ENCODE results near the gene SURF2.
A peak's percentile ranks its signal among the peaks of the same experiment; 100 is the strongest.
"Not testable (repeated sequence)": the region's sequence is repeated elsewhere in the genome, so short reads cannot be mapped to it uniquely, and the experiment has no call there.

Gene SURF2

DNA sequence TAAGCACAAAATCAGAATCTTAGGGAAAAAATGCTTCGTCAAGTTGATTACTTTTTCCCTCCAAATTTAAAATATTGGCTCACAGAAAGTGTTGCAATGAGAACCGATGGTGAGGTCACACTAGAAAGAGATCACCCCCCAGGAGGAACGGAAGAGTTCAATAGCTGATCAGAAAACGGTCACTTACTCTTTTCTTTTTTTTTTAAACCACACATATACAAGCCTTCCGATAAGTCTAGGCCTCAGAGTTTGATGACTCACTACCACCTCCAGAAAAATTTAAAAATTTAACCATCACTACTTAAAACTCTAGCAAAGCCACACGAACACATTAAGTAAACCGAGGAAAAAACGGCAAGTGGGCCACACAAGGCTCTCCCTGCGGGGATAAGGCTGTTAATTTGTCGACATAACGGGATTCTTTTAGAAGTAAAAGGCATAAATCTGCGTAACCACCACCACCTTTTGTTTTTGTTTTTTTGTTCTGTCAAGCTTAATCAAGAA, 18.3 kb downstream of the SURF2 start:
- Histone ChIP-seq H3K36me3 (ENCODE audit: insufficient read depth, low read length) (peaks cover 24% of the 10 kb centered on the region; the same call in 1 of the 2 replicates), H3K9me3 (ENCODE audit: low read depth, low read length) (no peaks in the 10 kb centered on the region), H3K9ac (ENCODE audit: insufficient read length) (peak overlapping the region; percentile 88), H3K27ac (no peak overlapping the region; the same call in 1 of the 2 replicates), H3K4me3 (peak overlapping the region; percentile 95)
- TF ChIP-seq FOXP2 (optimal IDR thresholded peaks at IDR 0.05; ENCODE audit: control extremely low read depth, extremely low read length, insufficient read depth) (no peak), POLR2AphosphoS5 (IDR thresholded peaks at IDR 0.05; ENCODE audit: borderline replicate concordance, low read depth, low read length) (no peak), EZH2 (IDR thresholded peaks at IDR 0.05) (no peak)
- DNase-seq (ENCODE audit: low read depth, low spot score) = no peak

DNA sequence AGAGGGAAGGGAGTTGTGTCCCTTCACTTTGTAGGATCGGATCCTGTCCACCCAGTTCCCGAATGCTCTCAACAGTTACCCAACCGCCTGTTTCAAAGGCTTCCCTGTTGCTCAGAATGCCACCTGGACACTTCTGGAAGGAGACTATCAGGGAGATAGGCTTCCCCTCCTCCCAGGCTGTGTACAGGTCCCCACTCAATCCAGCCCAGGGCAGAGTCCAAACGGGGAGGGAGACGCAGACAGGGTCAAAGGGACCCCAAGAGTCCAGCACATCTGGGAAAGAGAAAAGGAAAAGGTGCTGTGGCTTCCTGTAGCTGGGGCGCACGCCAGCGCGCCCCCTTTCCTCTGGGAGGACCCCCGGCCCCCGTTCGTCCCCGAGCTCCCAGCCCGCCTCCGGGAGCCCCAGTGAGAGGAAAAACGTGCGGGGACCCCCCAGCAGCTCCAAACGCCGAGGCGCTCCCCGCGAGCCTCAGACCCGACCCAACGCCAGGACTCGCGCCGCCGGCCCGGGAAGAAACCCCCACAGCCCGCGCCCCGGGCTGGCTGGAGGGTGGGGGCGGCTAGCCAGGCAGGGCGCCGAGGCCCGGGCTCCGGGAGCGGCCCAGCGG, 18.9 kb downstream of the SURF2 start:
- H3K4me3 ChIP-seq = peak overlapping the region; percentile 95
- peak overlapping the region; percentile 87 for H3K27ac ChIP-seq
- TF ChIP-seq EZH2 (IDR thresholded peaks at IDR 0.05) (no peak), POLR2AphosphoS5 (IDR thresholded peaks at IDR 0.05; ENCODE audit: borderline replicate concordance, low read depth, low read length) (no peak), FOXP2 (optimal IDR thresholded peaks at IDR 0.05; ENCODE audit: control extremely low read depth, extremely low read length, insufficient read depth) (no peak)
- H3K9ac ChIP-seq (ENCODE audit: insufficient read length) = peak overlapping the region; percentile 88
- no peak for DNase-seq (ENCODE audit: low read depth, low spot score)
- H3K9me3 ChIP-seq (ENCODE audit: low read depth, low read length) = no peaks in the 10 kb centered on the region
- peaks cover 19% of the 10 kb centered on the region; the same call in 1 of the 2 replicates for H3K36me3 ChIP-seq (ENCODE audit: insufficient read depth, low read length)

- TF ChIP-seq POLR2AphosphoS5 (IDR thresholded peaks at IDR 0.05; ENCODE audit: borderline replicate concordance, low read depth, low read length) (peak; percentile 33; the same call in 1 of the 2 replicates), EZH2 (IDR thresholded peaks at IDR 0.05) (no peak)
- Histone ChIP-seq H3K36me3 (ENCODE audit: insufficient read depth, low read length) (peaks cover 12% of the 10 kb centered on the region; the same call in 1 of the 2 replicates), H3K9ac (ENCODE audit: insufficient read length) (peak within 1 kb of the TSS; percentile 88), H3K27ac (peak within 1 kb of the TSS; percentile 87), H3K9me3 (ENCODE audit: low read depth, low read length) (no peaks in the 10 kb centered on the region), H3K4me3 (peak within 1 kb of the TSS; percentile 95)
- peak; percentile 45 for DNase-seq (ENCODE audit: low read depth, low spot score)
Measured at GRCh38 chr9:133375724-133376654, 19.6 kb downstream of the SURF2 start, which contains the start of the genes STKLD1 and SURF4. TSS of gene STKLD1 (plus strand) at chr9:133376366. CDS start at chr9:133376474, 108 bp downstream. TSS of gene SURF4 (minus strand) at chr9:133376060. CDS start at chr9:133375969, 91 bp downstream.

DNA sequence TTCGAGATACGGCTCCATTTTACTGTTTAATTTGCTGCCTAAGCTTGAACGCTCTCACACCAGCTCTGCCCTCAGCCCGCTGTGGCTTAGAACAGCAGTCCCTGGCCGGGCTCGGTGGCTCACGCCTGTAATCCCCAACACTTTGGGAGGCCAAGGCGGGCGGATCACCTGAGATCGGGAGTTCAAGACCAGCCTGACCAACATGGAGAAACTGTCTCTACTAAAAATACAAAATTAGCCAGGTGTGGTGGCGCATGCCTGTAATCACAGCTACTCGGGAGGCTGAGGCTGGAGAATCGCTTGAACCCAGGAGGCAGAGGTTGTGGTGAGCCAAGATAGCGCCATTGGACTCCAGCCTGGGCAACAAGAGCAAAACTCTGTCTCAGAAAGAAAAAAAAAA, 20.9 kb downstream of the SURF2 start:
- not testable (repeated sequence) for H3K27ac ChIP-seq; H3K9me3 ChIP-seq (ENCODE audit: low read depth, low read length); H3K9ac ChIP-seq (ENCODE audit: insufficient read length); H3K4me3 ChIP-seq; DNase-seq (ENCODE audit: low read depth, low spot score)
- peaks cover 12% of the 10 kb centered on the region; the same call in 1 of the 2 replicates for H3K36me3 ChIP-seq (ENCODE audit: insufficient read depth, low read length)

GRCh38 chr9:133377721-133378216, 21.4 kb downstream of the SURF2 start:
- Histone ChIP-seq H3K27ac (no peak overlapping the region), H3K4me3 (no peak overlapping the region), H3K9ac (ENCODE audit: insufficient read length) (no peak overlapping the region), H3K36me3 (ENCODE audit: insufficient read depth, low read length) (peaks cover 7% of the 10 kb centered on the region; the same call in 1 of the 2 replicates), H3K9me3 (ENCODE audit: low read depth, low read length) (no peaks in the 10 kb centered on the region)
- DNase-seq (ENCODE audit: low read depth, low spot score) = no peak
- TF ChIP-seq FOXP2 (optimal IDR thresholded peaks at IDR 0.05; ENCODE audit: control extremely low read depth, extremely low read length, insufficient read depth) (no peak), EZH2 (IDR thresholded peaks at IDR 0.05) (no peak), POLR2AphosphoS5 (IDR thresholded peaks at IDR 0.05; ENCODE audit: borderline replicate concordance, low read depth, low read length) (no peak)

- Histone ChIP-seq H3K4me3 (no peak overlapping the region), H3K9me3 (ENCODE audit: low read depth, low read length) (no peaks in the 10 kb centered on the region), H3K27ac (no peak overlapping the region), H3K36me3 (ENCODE audit: insufficient read depth, low read length) (no peaks in the 10 kb centered on the region; the same call in 1 of the 2 replicates), H3K9ac (ENCODE audit: insufficient read length) (no peak overlapping the region)
- TF ChIP-seq EZH2 (IDR thresholded peaks at IDR 0.05) (no peak), FOXP2 (optimal IDR thresholded peaks at IDR 0.05; ENCODE audit: control extremely low read depth, extremely low read length, insufficient read depth) (no peak), POLR2AphosphoS5 (IDR thresholded peaks at IDR 0.05; ENCODE audit: borderline replicate concordance, low read depth, low read length) (no peak)
- DNase-seq (ENCODE audit: low read depth, low spot score) = no peak
Measured at GRCh38 chr9:133378408-133378962, 22.1 kb downstream of the SURF2 start.

DNA sequence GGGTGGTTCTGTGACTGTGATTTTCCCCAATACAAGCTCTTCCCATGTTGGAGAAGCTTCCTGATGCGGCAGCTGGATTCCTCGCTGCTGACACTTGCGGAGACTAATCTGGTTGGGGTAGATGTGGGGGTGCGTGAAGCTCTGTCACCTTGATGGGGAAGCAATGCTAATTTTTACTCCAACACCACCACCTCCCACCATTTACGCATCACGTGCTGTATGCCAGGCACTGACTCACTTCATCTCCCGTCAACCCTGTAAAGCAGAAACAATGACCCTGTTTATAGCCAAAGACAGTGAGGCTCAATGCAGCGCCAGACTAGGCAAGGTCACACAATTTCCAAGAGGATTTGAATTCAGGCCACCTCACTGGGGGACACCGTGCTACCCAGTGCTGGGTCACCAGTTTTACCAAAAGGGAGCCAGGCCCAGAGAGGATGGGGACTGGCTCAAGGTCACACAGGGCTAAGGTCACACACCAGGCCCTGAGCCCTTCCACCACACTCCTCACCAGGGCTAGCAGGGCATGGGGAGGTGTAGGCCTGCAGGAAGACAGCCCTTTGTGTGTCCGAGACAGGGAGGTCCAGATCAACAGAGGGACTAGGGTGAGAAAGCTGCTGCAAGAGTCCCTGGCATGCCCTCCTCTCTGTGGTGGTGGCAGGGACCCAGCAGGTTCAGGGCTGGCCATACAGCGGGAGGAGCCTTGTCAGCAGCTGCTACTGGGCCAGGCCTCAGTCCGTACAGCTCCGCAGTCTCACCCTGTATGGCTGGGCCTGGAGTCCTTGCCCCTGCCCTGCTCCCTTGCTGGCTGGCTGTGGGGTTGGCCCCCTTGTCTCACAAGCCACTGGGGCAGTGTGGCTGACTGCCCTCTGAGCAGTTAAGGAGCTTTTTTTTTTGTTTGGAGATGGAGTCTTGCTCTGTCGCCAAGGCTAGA, 23.1 kb downstream of the SURF2 start:
- no peaks in the 10 kb centered on the region for H3K36me3 ChIP-seq (ENCODE audit: insufficient read depth, low read length)
- no peaks in the 10 kb centered on the region for H3K9me3 ChIP-seq (ENCODE audit: low read depth, low read length)
- no peak overlapping the region for H3K4me3 ChIP-seq
- no peak for DNase-seq (ENCODE audit: low read depth, low spot score)
- H3K27ac ChIP-seq = no peak overlapping the region
- no peak overlapping the region for H3K9ac ChIP-seq (ENCODE audit: insufficient read length)
- TF ChIP-seq EZH2 (IDR thresholded peaks at IDR 0.05) (no peak), POLR2AphosphoS5 (IDR thresholded peaks at IDR 0.05; ENCODE audit: borderline replicate concordance, low read depth, low read length) (no peak), FOXP2 (optimal IDR thresholded peaks at IDR 0.05; ENCODE audit: control extremely low read depth, extremely low read length, insufficient read depth) (no peak)
